ENCODE results near the gene PMAIP1.

- no peak for TF ChIP-seq CTCF (IDR thresholded peaks at IDR 0.05)
- no peak for TF ChIP-seq ZFX (IDR thresholded peaks at IDR 0.05; ENCODE audit: borderline replicate concordance)
These were observed 11.2 kb downstream of the PMAIP1 start for GRCh38 chr18:59910967-59911366.
